T-helper 17 cell (primary cell): Measurements from ENCODE around the gene MXRA7. TPM values are rescaled to one million over a fixed set of nuclear protein-coding genes. Genes with fewer than 3 reads are reported as not detected.
A peak's percentile ranks its signal among the peaks of the same experiment; 100 is the strongest.
"Not testable (repeated sequence)": the region's sequence is repeated elsewhere in the genome, so short reads cannot be mapped to it uniquely, and the experiment has no call there.

Experiments
- ATAC-seq: fragments of 150-1000 bp; cut with Tn5 transposase; 2 replicates; pipeline ENCODE4 v1.10.0; 2021; ENCODE audit warnings: mild to moderate bottlenecking, moderate library complexity
- DNase-seq, 3 donors: peaks; one replicate each; pipeline versions ENCODE4 v3.0.0 to v3.0.0-alpha.2; 2020 to 2021
- H3K9me3 ChIP-seq: one replicate; pipeline ENCODE4 v1.7.0; 2013; ENCODE audit warnings: low read length, mild to moderate bottlenecking; ENCODE audit not compliant: control insufficient read depth, poor library complexity, severe bottlenecking
- H3K27ac Mint-ChIP-seq: one replicate; pipeline ENCODE4 v1.8.0; 2022; ENCODE audit warnings: mild to moderate bottlenecking, moderate library complexity, mixed read lengths
- H3K27me3 Mint-ChIP-seq: one replicate; pipeline ENCODE4 v1.8.0; 2022; ENCODE audit warnings: mixed read lengths
- H3K36me3 Mint-ChIP-seq: one replicate; pipeline ENCODE4 v1.8.0; 2022; ENCODE audit warnings: low read depth, mixed read lengths
- H3K4me1 Mint-ChIP-seq: one replicate; pipeline ENCODE4 v1.8.0; 2022; ENCODE audit warnings: mild to moderate bottlenecking, mixed read lengths
- H3K4me3 Mint-ChIP-seq: one replicate; pipeline ENCODE4 v1.8.0; 2022; ENCODE audit warnings: mild to moderate bottlenecking, moderate library complexity, mixed read lengths
- total RNA-seq, 4 donors: library from RNA in 2 of 4; stranded (reverse) in 2 of 4; gene quantifications; one replicate each; pipeline ENCODE4 v1.2.3 and lab custom pipeline; 2022 to 2026

Gene MXRA7
- total RNA-seq, 2 donors from 2014 or later, result 5.7 to 8.0 TPM

DNA sequence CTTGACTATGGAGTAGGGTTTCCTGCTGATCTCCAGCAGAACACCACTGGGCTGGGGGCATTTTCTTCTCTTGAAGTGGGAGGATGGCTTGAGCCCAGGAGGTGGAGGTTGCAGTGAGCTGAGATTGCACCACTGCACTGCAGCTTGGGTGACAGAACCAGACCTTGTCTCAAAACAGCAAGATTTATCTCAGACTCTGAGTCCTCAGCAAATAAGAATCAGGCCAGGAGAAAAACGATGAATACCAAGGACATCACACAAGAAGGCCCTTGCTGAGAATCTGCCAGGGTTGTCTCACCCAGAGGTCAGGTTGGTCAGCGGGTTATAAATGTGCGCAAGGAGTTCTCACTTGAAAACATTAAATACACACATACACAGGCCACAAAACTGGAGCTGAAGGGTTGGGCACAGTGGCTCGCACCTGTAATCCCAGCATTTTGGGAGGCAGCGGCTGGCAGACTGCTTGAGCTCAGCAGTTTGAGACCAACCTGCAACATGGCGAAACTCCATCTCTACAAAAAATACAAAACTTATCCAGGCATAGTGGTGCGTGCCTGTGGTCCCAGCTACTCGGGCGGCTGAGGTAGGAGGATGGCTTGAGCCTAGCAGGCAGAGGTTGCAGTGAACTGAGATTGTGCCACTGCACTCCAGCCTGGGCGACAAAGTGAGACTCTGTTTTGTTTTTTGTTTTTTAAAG lies 7.7 kb downstream of the MXRA7 start:
- no peaks in the 10 kb centered on the region for H3K27me3 Mint-ChIP-seq
- H3K4me1 Mint-ChIP-seq, result peaks cover 7% of the 10 kb centered on the region
- no peak for DNase-seq
- ATAC-seq, result no peak
- no peak overlapping the region for H3K27ac Mint-ChIP-seq
- no peaks in the 10 kb centered on the region for H3K9me3 ChIP-seq
- no peak overlapping the region for H3K4me3 Mint-ChIP-seq
- no peaks in the 10 kb centered on the region for H3K36me3 Mint-ChIP-seq

DNA sequence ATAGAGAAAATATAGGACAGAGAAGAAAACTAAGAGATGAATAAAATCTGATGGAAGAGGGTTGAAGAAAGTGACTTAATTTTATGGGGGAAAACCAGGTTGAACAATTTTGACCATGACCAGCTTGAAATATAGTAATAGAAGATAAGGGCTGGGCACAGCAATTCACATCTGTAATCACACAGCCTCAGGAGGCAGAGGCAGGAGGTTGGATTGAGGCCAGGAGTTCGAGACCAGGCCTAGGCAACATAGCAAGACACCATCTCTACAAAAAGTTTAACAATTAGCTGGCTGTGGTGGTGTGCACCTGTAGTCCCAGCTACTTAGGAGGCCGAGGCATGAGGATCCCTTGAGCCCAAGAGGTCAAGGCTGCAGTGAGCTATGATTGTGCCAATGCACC lies 8.7 kb downstream of the MXRA7 start:
- Mint-ChIP-seq H3K27ac (peak overlapping the region; percentile 9), H3K4me3 (no peak overlapping the region), H3K4me1 (peaks cover 7% of the 10 kb centered on the region), H3K27me3 (no peaks in the 10 kb centered on the region), H3K36me3 (no peaks in the 10 kb centered on the region)
- no peaks in the 10 kb centered on the region for H3K9me3 ChIP-seq
- ATAC-seq (no peak), DNase-seq (no peak)

DNA sequence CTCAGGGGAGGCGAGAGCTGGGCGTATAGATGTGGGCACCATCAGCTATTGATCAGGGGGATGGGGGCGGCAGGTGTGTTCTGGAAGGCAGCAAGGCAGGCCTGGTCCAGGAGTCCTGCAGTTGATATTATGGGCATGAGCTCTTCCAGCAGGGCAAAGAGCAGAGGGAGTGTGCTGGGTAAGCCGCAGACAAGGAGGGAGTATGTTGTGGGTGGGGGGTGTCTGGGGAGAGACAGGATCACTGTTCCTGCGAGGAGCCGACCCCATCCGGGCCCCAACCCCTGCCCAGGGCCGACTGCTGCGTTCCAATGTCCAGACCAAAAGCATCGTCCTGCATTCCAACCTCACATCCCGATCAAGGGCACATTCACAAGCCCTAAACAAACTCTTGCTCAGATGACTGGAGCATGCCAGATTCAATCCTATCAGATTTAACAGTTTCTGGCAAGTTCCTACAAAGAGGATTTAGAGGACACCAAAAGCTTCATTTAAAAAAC lies 9.2 kb downstream of the MXRA7 start:
- ATAC-seq (no peak), DNase-seq (no peak)
- no peak overlapping the region for H3K4me3 Mint-ChIP-seq
- H3K27me3 Mint-ChIP-seq, result no peaks in the 10 kb centered on the region
- H3K27ac Mint-ChIP-seq, result peak overlapping the region; percentile 9
- peaks cover 13% of the 10 kb centered on the region for H3K4me1 Mint-ChIP-seq
- no peaks in the 10 kb centered on the region for H3K36me3 Mint-ChIP-seq
- H3K9me3 ChIP-seq, result no peaks in the 10 kb centered on the region

DNA sequence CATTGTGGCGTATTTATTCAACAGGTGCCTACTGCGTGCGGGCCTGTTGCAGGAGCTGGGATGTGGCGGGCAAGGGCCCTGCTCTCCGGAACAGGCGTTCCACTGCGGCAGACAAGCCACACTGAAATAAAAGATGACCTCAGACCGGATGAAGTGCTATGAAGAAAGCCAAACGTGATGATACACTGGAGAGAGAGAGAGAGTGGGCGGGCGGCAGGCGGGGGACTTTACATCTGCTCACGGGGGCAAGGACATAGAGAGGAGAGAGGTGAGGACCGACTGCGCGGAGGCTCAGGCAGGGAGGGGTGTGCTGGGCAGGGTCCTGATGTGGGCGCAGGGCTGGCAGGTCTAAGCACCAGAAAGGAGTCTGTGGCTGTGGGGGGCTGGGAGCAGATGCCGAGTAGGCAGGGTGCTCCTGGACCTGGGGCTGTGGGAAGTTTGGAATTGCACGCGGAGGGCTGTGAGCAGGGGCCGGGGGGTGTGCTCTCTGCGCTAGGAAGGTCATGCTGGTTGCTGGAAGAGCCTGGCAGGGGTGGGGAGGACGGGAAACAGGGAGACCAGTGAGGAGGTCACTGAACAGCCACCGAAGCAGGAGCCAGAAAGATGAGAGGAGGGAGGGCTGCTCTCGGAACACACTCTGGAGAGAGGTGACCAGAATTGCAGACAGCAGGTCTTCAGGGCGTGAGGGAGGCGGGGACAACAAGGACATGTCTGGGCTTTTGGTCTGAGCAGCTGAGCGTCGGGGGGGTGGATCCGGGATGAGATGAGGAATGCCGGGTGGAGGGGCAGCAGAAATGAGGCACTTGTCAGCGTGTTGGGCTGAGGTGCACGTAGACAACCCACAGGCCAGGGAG lies 9.9 kb downstream of the MXRA7 start:
- Mint-ChIP-seq H3K36me3 (no peaks in the 10 kb centered on the region), H3K27ac (peak overlapping the region; percentile 57), H3K27me3 (no peaks in the 10 kb centered on the region), H3K4me1 (peaks cover 14% of the 10 kb centered on the region), H3K4me3 (peak overlapping the region; percentile 68)
- H3K9me3 ChIP-seq, result no peaks in the 10 kb centered on the region
- no peak for DNase-seq
- peak; percentile 39 for ATAC-seq

DNA sequence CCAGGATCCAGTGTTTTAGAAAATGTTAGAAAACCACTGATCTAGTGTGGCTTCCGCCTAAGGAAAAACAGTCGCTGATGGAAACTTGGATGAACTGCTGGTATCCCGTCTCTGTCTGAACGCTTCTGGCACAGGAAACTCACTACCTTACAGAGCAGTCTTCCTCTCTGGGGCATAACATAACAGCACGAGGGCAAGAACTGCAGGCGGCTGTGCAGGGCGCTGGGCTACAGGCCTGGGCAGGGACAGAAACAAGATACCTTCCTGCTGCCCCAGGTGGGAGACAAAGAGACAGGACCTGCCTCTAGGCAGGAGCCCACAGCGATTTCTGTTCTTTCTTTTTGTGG lies 10.5 kb downstream of the MXRA7 start:
- no peak for DNase-seq
- Mint-ChIP-seq H3K4me1 (peaks cover 18% of the 10 kb centered on the region), H3K4me3 (peak overlapping the region; percentile 68), H3K36me3 (no peaks in the 10 kb centered on the region), H3K27ac (peak overlapping the region; percentile 57), H3K27me3 (no peaks in the 10 kb centered on the region)
- no peak for ATAC-seq
- H3K9me3 ChIP-seq, result no peaks in the 10 kb centered on the region

DNA sequence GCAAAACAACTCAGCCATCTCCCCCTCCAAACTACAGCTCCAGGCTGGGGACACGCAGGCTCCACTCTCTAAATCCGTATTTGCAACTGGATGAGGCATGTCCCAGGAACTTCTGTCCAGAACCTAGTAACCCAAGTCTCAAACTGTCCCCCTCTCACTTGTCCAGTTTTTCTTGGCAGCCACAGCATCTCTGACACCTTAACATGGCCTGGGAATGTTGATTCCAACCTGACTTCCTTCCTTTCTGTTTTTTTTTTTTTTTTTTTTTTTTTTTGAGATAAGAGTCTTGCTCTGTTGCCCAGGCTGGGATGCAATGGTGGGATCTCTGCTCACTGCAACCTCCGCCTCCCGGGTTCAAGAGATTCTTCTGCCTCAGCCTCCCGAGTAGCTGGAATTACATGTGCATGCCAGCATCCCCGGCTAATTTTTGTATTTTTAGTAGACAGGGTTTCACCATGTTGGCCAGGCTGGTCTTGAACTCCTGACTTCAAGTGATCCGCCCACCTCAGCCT lies 12.2 kb downstream of the MXRA7 start:
- H3K27me3 Mint-ChIP-seq, H3K27ac Mint-ChIP-seq, H3K36me3 Mint-ChIP-seq, ATAC-seq, H3K9me3 ChIP-seq, DNase-seq: not testable (repeated sequence)
- H3K4me3 Mint-ChIP-seq, result peak overlapping the region; percentile 49
- peaks cover 20% of the 10 kb centered on the region for H3K4me1 Mint-ChIP-seq

DNA sequence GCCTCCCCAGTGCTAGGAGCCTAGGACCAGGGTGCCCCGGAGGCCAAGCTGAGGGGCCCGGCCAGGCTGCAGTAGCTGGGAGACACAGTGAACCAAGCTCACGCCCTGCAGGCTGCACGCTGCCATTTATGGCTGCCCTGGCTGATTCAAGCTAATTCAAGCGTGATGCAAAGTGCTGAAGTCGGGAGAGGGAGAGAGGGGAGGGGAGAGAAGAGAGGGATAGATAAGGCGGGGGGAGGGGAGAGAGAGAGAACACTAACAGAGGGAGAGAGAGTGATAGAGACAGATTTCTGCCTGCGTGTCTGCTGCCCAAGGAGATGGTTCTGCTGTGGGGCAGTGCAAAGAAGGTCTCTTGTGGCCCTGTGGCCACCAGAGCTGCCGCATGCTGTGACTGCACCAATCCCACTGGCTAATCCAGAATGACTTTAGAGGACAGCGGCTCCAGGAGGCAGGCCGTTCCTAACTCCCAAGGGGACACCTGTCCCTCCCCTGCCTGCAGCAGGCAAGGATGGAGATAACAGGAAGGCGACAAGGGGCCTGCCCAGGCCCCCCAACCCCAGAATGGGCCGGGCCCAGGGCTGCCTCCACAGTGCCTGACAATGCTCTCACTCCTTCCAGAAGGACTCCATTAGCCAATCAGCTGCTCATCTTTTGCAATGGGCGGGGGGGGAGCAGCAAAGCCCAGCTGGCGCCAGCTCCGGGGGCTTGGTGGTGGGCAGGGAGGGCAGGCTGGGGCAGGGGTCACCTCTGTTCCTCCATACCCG lies 12.9 kb downstream of the MXRA7 start:
- H3K36me3 Mint-ChIP-seq, result no peaks in the 10 kb centered on the region
- H3K4me3 Mint-ChIP-seq, result no peak overlapping the region
- peaks cover 20% of the 10 kb centered on the region for H3K4me1 Mint-ChIP-seq
- ATAC-seq, result no peak
- no peaks in the 10 kb centered on the region for H3K27me3 Mint-ChIP-seq
- DNase-seq, result no peak
- no peaks in the 10 kb centered on the region for H3K9me3 ChIP-seq
- H3K27ac Mint-ChIP-seq, result no peak overlapping the region

DNA sequence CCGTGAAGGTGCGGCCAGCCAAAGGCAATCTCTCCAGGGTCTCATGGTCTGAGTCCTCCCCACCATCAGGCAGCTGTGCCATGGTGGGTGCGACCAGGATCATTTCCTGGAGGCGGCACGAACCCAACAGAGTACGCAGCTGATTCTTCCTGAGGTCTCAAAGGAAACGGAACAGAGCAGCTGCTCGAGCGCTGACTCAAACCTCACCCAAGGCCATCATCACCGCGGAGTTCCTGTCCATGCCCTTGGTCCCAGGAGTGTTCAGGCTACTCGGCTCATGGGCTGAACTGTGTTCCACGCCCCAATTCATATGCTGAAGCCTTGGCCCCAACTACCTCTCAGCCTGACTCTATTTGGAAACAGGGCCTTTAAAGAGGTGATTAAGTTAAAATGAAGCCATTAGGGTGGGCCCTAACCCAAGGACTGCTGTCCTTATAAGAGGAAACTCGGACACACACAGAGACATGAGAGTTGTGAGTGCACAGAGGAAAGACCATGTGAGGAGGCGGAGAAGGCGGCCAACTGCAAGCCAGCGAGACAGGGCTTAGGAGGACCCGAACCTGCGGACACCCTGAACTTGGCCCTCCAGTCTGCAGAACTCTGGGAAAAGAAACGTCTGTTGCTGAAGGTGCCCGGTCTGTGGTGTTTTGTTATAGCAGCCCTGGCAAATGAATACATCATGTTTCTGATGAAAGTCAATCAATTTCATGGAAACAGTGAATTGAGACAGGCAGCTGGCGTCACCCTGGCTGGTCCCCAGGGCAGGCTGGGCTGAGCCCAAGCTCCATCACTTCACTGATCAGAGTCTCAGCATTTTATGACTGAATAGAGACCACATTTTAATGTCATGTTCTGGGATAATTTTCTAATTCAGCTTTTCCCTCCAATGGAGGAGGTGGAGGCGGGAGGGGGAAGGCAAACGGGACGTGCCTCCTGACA lies 13.7 kb downstream of the MXRA7 start:
- Mint-ChIP-seq H3K36me3 (no peaks in the 10 kb centered on the region), H3K27ac (no peak overlapping the region), H3K4me3 (no peak overlapping the region), H3K27me3 (no peaks in the 10 kb centered on the region), H3K4me1 (peaks cover 20% of the 10 kb centered on the region)
- DNase-seq (no peak), ATAC-seq (no peak)
- H3K9me3 ChIP-seq, result no peaks in the 10 kb centered on the region

DNA sequence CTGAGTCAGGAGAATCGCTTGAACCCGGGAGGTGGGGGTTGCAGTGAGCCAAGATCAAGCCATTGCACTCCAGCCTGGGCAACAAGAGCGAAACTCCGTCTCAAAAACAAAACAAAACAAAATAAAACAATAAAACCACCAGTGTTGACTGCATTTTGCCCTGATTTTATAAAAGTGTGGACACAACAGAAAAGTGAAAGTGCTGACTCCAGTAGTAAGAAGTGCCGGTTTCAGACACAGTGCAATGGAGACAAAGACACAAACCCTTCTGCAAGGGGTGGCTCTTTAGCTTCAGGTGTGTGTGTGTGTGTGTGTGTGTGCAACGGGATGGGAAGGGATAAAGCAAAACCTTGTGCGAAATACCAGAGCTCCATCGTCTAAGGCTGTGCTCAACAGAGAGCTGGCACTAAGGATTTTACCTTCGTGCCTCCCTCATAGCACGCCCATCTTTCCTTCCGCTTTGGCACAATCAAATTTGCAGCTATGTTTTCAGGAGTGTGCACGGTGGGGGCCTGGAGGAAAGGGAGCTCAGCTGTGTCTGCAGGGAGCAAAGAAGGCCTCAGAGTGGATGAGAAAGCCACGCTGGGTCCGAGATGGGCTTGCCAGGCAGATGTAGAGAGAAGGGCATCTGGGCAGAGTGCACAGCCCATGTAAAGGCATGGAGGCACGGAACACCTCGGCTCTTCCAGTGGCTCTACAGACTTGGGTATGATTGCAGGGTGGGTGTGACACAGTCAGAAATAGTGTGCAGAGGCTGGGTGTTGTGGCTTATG lies 15.5 kb downstream of the MXRA7 start:
- no peak for DNase-seq
- Mint-ChIP-seq H3K27ac (no peak overlapping the region), H3K36me3 (no peaks in the 10 kb centered on the region), H3K4me3 (no peak overlapping the region), H3K4me1 (peaks cover 17% of the 10 kb centered on the region), H3K27me3 (no peaks in the 10 kb centered on the region)
- H3K9me3 ChIP-seq, result no peaks in the 10 kb centered on the region
- ATAC-seq, result no peak

DNA sequence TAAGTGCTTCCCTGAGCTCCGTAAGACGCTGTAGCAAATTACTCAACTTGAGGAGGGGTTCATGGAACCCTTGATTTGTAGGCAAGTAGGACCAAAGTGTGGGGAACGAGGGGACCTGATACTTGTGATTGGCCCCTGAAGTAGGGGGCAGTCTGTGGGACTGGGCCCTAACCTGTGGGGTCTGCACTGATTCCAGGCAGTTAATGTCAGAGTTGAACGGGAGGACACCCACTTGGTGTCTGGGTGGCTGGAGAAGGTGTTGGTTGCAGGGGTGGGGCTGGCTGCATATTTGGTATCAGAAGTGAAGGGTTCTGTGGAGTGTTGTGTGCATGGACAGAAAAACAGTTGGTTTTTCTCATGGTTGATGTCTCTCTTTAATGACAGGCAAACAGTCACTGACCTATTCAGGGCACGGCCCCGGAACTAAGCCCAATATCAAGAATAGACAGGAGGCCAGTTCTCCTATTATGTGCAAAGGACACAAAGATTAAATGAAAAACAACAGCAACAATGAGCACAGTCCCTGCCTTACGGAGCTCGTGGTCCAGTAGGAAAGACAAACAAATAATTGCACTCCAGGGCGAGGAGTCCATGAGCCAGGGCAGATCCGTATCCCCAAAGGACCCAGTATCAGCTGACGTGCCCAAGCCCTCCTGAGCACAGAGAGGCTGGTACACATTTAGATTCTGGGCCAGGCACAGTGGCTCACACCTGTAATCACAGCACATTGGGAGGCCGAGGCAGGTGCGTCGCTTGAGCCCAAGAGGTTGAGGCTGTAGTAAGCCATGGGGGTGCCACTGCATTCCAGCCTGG lies 19.2 kb downstream of the MXRA7 start:
- no peak for ATAC-seq
- H3K27ac Mint-ChIP-seq, result no peak overlapping the region
- peaks cover 15% of the 10 kb centered on the region for H3K4me1 Mint-ChIP-seq
- no peak overlapping the region for H3K4me3 Mint-ChIP-seq
- H3K27me3 Mint-ChIP-seq, result peaks cover 5% of the 10 kb centered on the region
- peaks cover 4% of the 10 kb centered on the region for H3K36me3 Mint-ChIP-seq
- H3K9me3 ChIP-seq, result no peaks in the 10 kb centered on the region
- no peak for DNase-seq

DNA sequence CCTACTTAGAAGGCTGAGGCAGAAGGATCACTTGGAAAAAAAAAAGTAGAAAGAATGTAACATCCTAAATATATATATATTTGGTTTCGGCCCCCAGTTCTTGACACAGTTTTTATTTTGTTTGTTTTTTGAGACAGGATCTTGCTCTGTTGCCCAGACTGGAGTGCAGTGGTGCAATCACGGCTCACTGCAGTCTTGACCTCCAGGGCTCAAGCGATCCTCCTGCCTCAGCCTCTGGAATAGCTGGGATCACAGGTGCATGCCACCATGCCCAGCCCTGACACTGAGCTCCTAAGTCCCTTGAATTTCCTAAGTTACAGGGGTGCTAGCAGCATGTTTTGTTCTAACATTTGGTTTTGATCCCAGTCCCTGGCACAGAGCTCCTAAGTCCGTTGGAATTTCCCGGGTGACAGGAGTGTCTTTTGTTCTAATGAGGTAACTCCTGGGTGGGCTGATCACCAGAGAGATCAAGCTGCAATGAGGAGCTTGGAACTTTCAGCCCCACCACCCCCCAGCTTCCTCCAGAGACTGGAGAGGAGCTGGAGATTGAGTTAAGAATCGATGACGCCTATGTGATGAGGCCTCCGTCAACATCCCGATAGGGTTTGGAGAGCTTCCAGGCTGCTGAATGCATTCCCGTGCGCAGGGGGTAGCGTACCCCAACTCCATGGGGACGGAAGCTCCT lies 20.0 kb downstream of the MXRA7 start:
- H3K36me3 Mint-ChIP-seq, result peaks cover 4% of the 10 kb centered on the region
- H3K27ac Mint-ChIP-seq, result no peak overlapping the region
- ATAC-seq, result no peak
- DNase-seq, result no peak
- H3K9me3 ChIP-seq, result no peaks in the 10 kb centered on the region
- peaks cover 5% of the 10 kb centered on the region for H3K27me3 Mint-ChIP-seq
- no peak overlapping the region for H3K4me3 Mint-ChIP-seq
- H3K4me1 Mint-ChIP-seq, result peaks cover 12% of the 10 kb centered on the region
